GM12874 (cell line): Measurements from ENCODE around the gene ZNF35.

Source experiments
- TF ChIP-seq, protein P1 (sequence below): IDR thresholded peaks from 2 replicates; pipeline ENCODE4 v1.5.1; 2011; ENCODE audit warnings: low read depth, mild to moderate bottlenecking, control low read depth, low read length, moderate library complexity; ENCODE audit not compliant: insufficient read depth

ZNF35 gene

DNA sequence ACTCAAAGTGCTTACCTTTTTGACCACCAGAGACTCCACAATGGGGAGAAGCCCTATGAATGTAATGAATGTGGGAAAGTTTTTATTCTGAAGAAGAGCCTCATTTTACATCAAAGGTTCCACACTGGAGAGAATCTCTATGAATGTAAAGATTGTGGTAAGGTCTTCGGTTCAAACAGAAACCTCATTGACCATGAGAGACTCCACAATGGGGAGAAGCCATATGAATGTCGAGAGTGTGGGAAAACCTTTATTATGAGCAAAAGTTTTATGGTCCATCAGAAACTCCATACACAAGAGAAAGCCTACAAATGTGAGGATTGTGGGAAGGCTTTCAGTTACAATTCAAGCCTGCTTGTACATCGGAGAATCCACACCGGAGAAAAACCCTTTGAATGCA lies 5.5 kb upstream of the ZNF35 start:
- TF ChIP-seq, protein P1, sequence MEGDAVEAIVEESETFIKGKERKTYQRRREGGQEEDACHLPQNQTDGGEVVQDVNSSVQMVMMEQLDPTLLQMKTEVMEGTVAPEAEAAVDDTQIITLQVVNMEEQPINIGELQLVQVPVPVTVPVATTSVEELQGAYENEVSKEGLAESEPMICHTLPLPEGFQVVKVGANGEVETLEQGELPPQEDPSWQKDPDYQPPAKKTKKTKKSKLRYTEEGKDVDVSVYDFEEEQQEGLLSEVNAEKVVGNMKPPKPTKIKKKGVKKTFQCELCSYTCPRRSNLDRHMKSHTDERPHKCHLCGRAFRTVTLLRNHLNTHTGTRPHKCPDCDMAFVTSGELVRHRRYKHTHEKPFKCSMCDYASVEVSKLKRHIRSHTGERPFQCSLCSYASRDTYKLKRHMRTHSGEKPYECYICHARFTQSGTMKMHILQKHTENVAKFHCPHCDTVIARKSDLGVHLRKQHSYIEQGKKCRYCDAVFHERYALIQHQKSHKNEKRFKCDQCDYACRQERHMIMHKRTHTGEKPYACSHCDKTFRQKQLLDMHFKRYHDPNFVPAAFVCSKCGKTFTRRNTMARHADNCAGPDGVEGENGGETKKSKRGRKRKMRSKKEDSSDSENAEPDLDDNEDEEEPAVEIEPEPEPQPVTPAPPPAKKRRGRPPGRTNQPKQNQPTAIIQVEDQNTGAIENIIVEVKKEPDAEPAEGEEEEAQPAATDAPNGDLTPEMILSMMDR: no peak

DNA sequence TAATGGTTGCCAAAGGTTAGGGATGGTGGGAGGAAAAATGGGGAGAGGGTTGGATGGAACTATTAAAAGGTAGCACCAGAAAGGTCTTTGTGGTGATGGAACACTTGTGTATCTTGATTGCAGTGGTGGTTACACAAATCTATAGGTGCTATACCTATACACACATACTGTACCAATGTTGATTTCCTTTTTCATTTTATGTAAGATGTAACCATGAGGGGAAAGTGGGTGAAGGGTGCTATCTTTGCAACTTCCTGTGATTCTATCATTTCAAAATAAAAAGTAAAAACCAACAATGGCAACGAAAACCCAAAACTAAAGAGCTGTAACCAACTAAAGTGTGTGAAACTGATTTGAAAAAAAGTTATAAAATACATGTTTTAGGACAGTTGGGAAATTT lies 761 bp upstream of the ZNF35 start:
- TF ChIP-seq, protein P1: no peak

DNA sequence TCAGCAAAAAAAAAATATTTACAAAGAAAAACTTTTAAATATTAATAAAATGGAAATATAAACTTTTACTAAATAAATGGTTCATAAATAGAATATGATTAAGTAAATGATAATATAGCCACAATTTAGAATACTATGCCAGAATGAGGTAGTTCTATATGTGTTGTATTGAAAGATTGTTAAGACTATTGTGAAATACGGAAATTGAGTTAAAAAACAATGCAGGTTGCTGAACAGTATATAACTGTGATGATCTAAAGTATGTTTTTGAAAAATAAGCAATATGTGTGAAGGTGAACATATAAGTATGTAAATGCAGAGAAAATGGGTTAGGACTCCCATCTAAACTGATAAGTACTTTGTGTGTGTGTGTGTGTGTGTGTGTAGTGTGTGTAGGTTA lies 1.2 kb downstream of the ZNF35 start:
- TF ChIP-seq, protein P1: no peak

GRCh38 chr3:44654039-44654438 lies 5.5 kb downstream of the ZNF35 start:
- TF ChIP-seq, protein P1: no peak

DNA sequence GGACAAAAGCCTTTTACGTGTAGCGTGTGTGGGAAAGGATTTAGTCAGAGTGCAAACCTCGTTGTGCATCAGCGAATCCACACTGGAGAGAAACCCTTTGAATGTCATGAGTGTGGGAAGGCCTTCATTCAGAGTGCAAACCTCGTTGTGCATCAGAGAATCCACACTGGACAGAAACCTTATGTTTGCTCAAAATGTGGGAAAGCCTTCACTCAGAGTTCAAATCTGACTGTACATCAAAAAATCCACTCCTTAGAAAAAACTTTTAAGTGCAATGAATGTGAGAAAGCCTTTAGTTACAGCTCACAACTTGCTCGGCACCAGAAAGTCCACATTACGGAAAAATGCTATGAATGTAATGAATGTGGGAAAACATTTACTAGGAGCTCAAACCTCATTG lies 10.5 kb downstream of the ZNF35 start:
- TF ChIP-seq, protein P1: no peak

GRCh38 chr3:44659434-44659833 lies 10.9 kb downstream of the ZNF35 start:
- TF ChIP-seq, protein P1: no peak

GRCh38 chr3:44661189-44661588 lies 12.7 kb downstream of the ZNF35 start:
- TF ChIP-seq, protein P1: peak; percentile 19; the same call in 1 of the 2 replicates

- TF ChIP-seq, protein P1: no peak
These were observed 16.6 kb downstream of the ZNF35 start for GRCh38 chr3:44665173-44665572.
